Fibroblast of pulmonary artery (primary cell): ENCODE measurements around the gene COL19A1.

ENCODE experiments used
- DNase-seq: peaks from one replicate; pipeline ENCODE4 v3.0.0-alpha.2; 2010; ENCODE audit warnings: low read depth
- H3K4me3 ChIP-seq: replicated peaks from 2 replicates; pipeline ENCODE4 v1.5.1; 2011; ENCODE audit warnings: low read depth, mild to moderate bottlenecking, control low read depth, low read length, moderate library complexity
- TF ChIP-seq, protein P1 (sequence below): IDR thresholded peaks from 2 replicates; pipeline ENCODE4 v1.5.1; 2011; ENCODE audit warnings: mild to moderate bottlenecking, control low read depth, low read length, inconsistent platforms; ENCODE audit errors: missing control alignments

Gene COL19A1

GRCh38 chr6:70073637-70074036 is 207.3 kb downstream of the COL19A1 start:
- TF ChIP-seq, protein P1, sequence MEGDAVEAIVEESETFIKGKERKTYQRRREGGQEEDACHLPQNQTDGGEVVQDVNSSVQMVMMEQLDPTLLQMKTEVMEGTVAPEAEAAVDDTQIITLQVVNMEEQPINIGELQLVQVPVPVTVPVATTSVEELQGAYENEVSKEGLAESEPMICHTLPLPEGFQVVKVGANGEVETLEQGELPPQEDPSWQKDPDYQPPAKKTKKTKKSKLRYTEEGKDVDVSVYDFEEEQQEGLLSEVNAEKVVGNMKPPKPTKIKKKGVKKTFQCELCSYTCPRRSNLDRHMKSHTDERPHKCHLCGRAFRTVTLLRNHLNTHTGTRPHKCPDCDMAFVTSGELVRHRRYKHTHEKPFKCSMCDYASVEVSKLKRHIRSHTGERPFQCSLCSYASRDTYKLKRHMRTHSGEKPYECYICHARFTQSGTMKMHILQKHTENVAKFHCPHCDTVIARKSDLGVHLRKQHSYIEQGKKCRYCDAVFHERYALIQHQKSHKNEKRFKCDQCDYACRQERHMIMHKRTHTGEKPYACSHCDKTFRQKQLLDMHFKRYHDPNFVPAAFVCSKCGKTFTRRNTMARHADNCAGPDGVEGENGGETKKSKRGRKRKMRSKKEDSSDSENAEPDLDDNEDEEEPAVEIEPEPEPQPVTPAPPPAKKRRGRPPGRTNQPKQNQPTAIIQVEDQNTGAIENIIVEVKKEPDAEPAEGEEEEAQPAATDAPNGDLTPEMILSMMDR, result no peak
- DNase-seq, result no peak

DNA sequence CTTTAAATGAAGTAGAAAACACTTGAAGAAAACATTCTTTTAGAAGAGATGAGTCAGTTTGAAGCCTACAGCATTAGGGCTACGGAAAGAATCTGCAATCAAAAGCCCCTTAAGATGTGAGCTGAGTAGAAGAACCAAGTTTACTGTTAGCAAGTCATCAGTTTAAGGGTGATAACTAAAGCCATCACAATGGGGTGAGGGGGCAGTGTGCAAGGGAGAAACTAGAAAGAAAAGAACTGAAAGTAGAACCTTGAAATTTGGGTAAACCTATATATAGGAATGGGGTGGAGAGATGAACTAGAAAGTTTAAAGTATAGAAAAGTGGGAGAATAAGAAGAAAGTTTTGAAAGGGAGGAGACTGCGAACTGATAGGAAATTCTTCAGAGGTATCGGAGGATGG is 212.9 kb downstream of the COL19A1 start:
- DNase-seq, result no peak
- TF ChIP-seq, protein P1, result no peak

More at GRCh38 chr6:70073637-70074036, 207.3 kb downstream of the COL19A1 start:
- no peak overlapping the region for H3K4me3 ChIP-seq

GRCh38 chr6:70080443-70081070 is 214.2 kb downstream of the COL19A1 start:
- TF ChIP-seq, protein P1, result no peak
- DNase-seq, result no peak

More for the DNA sequence above, 212.9 kb downstream of the COL19A1 start:
- H3K4me3 ChIP-seq, result no peak overlapping the region

DNA sequence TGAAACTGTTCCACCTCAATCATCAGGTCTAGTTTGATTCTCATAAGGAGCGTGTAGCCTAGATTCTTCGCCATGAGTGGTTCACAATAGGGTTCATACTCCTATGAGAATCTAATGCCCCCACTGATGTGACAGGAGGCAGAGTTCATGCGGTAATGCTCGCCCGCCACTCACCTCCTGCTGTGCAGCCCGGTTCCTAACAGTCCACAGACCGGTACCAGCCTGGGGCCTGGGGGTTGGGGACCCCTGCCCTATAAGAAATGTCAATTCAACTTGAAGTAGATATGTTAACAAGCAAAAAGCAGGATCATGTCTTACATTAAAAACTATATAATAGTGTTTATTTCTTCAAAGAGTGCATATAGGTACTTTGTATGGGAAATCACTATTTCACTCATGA is 216.5 kb downstream of the COL19A1 start:
- TF ChIP-seq, protein P1, result no peak
- DNase-seq, result no peak
- no peak overlapping the region for H3K4me3 ChIP-seq

More at GRCh38 chr6:70080443-70081070, 214.2 kb downstream of the COL19A1 start:
- no peak overlapping the region for H3K4me3 ChIP-seq

DNA sequence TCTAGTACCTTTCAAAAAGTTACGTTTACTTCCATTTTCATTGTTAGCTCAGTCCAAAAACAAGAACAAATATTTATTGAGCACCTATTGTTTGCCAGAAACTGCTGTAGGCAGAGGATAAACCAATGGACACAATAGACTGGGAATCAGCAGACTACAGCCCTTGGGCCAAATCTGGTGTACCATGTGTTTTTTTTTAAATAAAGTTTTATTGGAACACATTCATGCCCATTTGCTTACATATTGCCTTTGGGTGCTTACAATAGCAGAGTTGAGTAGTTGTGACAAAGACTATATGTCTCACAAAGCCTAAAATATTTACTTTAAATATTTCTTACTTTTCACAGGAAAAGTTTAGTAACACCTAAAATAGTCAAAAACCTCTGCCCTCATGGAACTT is 220.4 kb downstream of the COL19A1 start:
- no peak for DNase-seq
- TF ChIP-seq, protein P1, result no peak
- H3K4me3 ChIP-seq, result no peak overlapping the region

GRCh38 chr6:70094156-70094555 is 227.8 kb downstream of the COL19A1 start:
- no peak for DNase-seq
- TF ChIP-seq, protein P1, result no peak
- no peak overlapping the region for H3K4me3 ChIP-seq

DNA sequence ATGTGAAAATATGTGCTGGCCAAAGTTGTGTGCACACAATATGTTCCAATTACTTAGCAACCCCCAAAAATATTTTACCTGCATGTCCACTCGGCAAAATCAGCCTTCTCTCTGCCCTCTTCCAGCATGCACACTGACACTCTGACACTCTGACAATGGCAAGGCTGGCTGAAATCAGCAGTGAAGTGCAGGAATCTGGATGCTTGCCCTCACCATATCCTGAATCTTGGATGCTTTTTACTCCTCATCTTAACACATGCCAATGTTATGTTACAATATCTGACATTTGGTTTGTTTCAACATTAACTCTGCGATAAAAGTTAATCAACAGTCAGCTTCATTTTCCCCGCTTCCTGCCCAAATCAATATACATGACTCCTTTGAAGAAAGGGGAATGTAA is 233.4 kb downstream of the COL19A1 start:
- TF ChIP-seq, protein P1, result no peak
- H3K4me3 ChIP-seq, result no peak overlapping the region
- DNase-seq, result no peak
